OCI-LY7 (cell line): ENCODE results near the gene ESPNL. TPM values are rescaled to one million over a fixed set of nuclear protein-coding genes. Genes with fewer than 3 reads are reported as not detected.
A peak's percentile ranks its signal among the peaks of the same experiment; 100 is the strongest.

Experiments used
- BruUV-seq: library from RNA; stranded (reverse); fragments of 400-500 nt; replicated peaks from 2 replicates; lab custom pipeline; 2021; lab: Mats Ljungman, UMichigan
- CTCF ChIA-PET: fragments of 300-600 bp; sonication (Branson Sonifier 250); formaldehyde crosslinking; loops from one replicate; lab custom pipeline; 2022; ENCODE audit warnings: antibody characterized with exemption; ENCODE audit not compliant: unreplicated experiment; lab: Charles Lee
- POLR2A ChIA-PET: fragments of 300-600 bp; sonication (Branson Sonifier 250); formaldehyde crosslinking; loops from one replicate; lab custom pipeline; 2022; ENCODE audit warnings: antibody characterized with exemption; lab: Charles Lee
- DNase-seq: peaks from one replicate; pipeline ENCODE4 v3.0.0-alpha.2; 2015; ENCODE audit warnings: low spot score
- H2AFZ ChIP-seq: fragments of 200-600 bp; sonication (generic), shearing (Covaris generic); 2 replicates; pipeline ENCODE4 v1.6.1; 2014; ENCODE audit warnings: mild to moderate bottlenecking, antibody characterized with exemption, low read length, moderate library complexity
- H3K27ac ChIP-seq: fragments of 200-600 bp; sonication (generic); 2 replicates; pipeline ENCODE4 v1.5.1; 2014; ENCODE audit warnings: mixed run types, low read depth, mild to moderate bottlenecking, moderate library complexity, low read length, inconsistent platforms; ENCODE audit not compliant: poor library complexity, severe bottlenecking
- H3K36me3 ChIP-seq: fragments of 200-600 bp; sonication (generic); 2 replicates; pipeline ENCODE4 v1.6.1; 2014; ENCODE audit warnings: mild to moderate bottlenecking, antibody characterized with exemption, low read length, moderate library complexity, mixed read lengths; ENCODE audit not compliant: insufficient read depth
- H3K4me1 ChIP-seq: fragments of 200-600 bp; sonication (generic); 2 replicates; pipeline ENCODE4 v1.5.1; 2014; ENCODE audit warnings: mild to moderate bottlenecking, low read length; ENCODE audit not compliant: insufficient read depth, poor library complexity, severe bottlenecking
- H3K4me2 ChIP-seq: fragments of 200-600 bp; sonication (generic); 2 replicates; pipeline ENCODE4 v1.6.1; 2014; ENCODE audit warnings: mild to moderate bottlenecking, low read length
- H3K4me3 ChIP-seq: fragments of 200-600 bp; sonication (generic); 2 replicates; pipeline ENCODE4 v1.5.1; 2014; ENCODE audit warnings: mild to moderate bottlenecking, low read depth, low read length; ENCODE audit not compliant: poor library complexity, severe bottlenecking
- H3K79me2 ChIP-seq: fragments of 200-600 bp; sonication (generic); 2 replicates; pipeline ENCODE4 v1.6.1; 2016; ENCODE audit warnings: low read depth, mild to moderate bottlenecking, low read length, moderate library complexity, mixed read lengths; ENCODE audit not compliant: insufficient read depth
- H3K9me2 ChIP-seq: fragments of 200-600 bp; sonication (generic); 2 replicates; pipeline ENCODE4 v1.6.1; 2016; ENCODE audit warnings: mild to moderate bottlenecking, low read length, mixed read lengths; ENCODE audit not compliant: insufficient read depth
- H3K9me3 ChIP-seq: fragments of 200-600 bp; sonication (generic); 2 replicates; pipeline ENCODE4 v1.6.1; 2014; ENCODE audit warnings: mild to moderate bottlenecking, mixed run types, low read length, mixed read lengths
- H4K20me1 ChIP-seq: fragments of 200-600 bp; sonication (generic); 2 replicates; pipeline ENCODE4 v1.6.1; 2014; ENCODE audit warnings: mild to moderate bottlenecking, antibody characterized with exemption, low read length, moderate library complexity, mixed read lengths; ENCODE audit not compliant: insufficient read depth
- CTCF ChIP-seq: fragments of 200-600 bp; sonication (generic); conservative IDR thresholded peaks from 2 replicates; pipeline ENCODE4 v1.5.1; 2014; ENCODE audit warnings: mild to moderate bottlenecking, antibody characterized with exemption, low read length, moderate library complexity, mixed read lengths
- EZH2phosphoT487 ChIP-seq: fragments of 200-600 bp; sonication (generic); IDR thresholded peaks from 2 replicates; pipeline ENCODE4 v1.6.1; 2018; ENCODE audit warnings: low read depth, borderline replicate concordance, mild to moderate bottlenecking, mixed run types, antibody characterized with exemption, low read length, moderate library complexity, mixed read lengths
- intact Hi-C: fragments of 100-400 bp; cut with micrococcal nuclease; formaldehyde crosslinking; loops from one replicate; pipeline ENCODE4 v1.10.0; 2022; ENCODE audit not compliant: unreplicated experiment
- total RNA-seq, 2 experiments: library from RNA; depleted of rRNA in 1 of 2; stranded (reverse); fragments of >200 nt in 1 of 2; shearing (Covaris generic) in 1 of 2; gene quantifications; 2 replicates each; pipeline ENCODE4 v1.2.3, GENCODE V29; 2014 to 2022

Gene ESPNL
- total RNA-seq, 2 experiments from 2014 or later = 5.0 to 7.7 TPM

GRCh38 chr2:238139196-238140039, 39.3 kb downstream of the ESPNL start:
- H3K4me3 ChIP-seq = peak overlapping the region; percentile 22
- H2AFZ ChIP-seq = peak overlapping the region; percentile 48; the same call in 1 of the 2 replicates
- no peaks in the 10 kb centered on the region for H3K9me3 ChIP-seq
- peak; percentile 55 for DNase-seq
- CTCF ChIA-PET = interaction anchor here (0.7 to 1.3 kb wide), 4 partner anchors 8 to 56 kb away, joined by 3 to 4 read pairs (median 4); no protein-coding TSS in a partner anchor
- no peaks in the 10 kb centered on the region for H3K79me2 ChIP-seq
- no peak overlapping the region for H3K27ac ChIP-seq
- POLR2A ChIA-PET = interaction anchor here (0.6 to 1.4 kb wide), 3 partner anchors 31 to 217 kb away, joined by 3 to 6 read pairs (median 3); no protein-coding TSS in a partner anchor
- peak overlapping the region; percentile 51 for H3K4me2 ChIP-seq
- peaks cover 16% of the 10 kb centered on the region for H3K4me1 ChIP-seq
- H3K9me2 ChIP-seq = no peaks in the 10 kb centered on the region
- H4K20me1 ChIP-seq = no peaks in the 10 kb centered on the region
- TF ChIP-seq EZH2phosphoT487 (no peak), CTCF (peak; percentile 89)
- intact Hi-C loops = loop anchor here (1.0 kb wide), 1 partner anchor 32 kb away; no protein-coding TSS in a partner anchor
- BruUV-seq = no TSS peak
- H3K36me3 ChIP-seq = no peaks in the 10 kb centered on the region

DNA sequence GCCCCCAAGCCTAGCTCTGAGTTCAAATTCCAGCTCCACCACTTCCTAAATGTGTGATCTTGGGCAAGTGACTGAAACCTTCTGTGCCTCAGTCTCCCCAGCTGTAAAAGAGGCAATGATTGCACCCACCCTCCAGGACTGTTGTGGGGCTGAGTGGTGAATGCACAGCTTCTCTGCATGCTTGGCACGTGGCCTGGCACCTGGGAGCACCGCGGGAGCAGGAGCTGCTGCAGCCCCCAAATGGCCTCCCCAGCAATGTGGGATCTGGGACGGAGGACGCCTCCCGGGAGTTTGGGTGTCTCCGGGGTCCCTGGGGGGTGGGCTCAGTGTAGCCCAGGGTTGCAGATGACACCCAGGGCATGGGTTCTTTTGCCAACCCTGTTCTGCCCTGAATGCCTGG, 39.9 kb downstream of the ESPNL start:
- Histone ChIP-seq H3K4me3 (no peak overlapping the region), H2AFZ (no peak overlapping the region; the same call in 1 of the 2 replicates), H3K27ac (no peak overlapping the region), H3K9me2 (no peaks in the 10 kb centered on the region), H3K79me2 (no peaks in the 10 kb centered on the region), H3K9me3 (no peaks in the 10 kb centered on the region), H4K20me1 (no peaks in the 10 kb centered on the region), H3K4me1 (peaks cover 16% of the 10 kb centered on the region), H3K4me2 (0 out of 2 replicates have a peak overlapping the region, but pooled peaks have one; percentile 51), H3K36me3 (no peaks in the 10 kb centered on the region)
- no peak for TF ChIP-seq CTCF
- no peak for TF ChIP-seq EZH2phosphoT487
- no TSS peak for BruUV-seq
- CTCF ChIA-PET = interaction anchor here (1.2 to 1.3 kb wide), 2 partner anchors 31 to 32 kb away, joined by 4 read pairs; no protein-coding TSS in a partner anchor
- intact Hi-C loops = no loop called here
- POLR2A ChIA-PET = no interaction called here
- no peak for DNase-seq
